HG02885 (cell line): ENCODE results near the gene C6orf136.
"Not testable (repeated sequence)": the region's sequence is repeated elsewhere in the genome, so short reads cannot be mapped to it uniquely, and the experiment has no call there.

Experiments used
- ATAC-seq: cut with Tn5 transposase; IDR thresholded peaks from one replicate; pipeline ENCODE4 v1.9.1; 2021; ENCODE audit warnings: mild to moderate bottlenecking; ENCODE audit not compliant: unreplicated experiment, poor library complexity

Gene C6orf136

DNA sequence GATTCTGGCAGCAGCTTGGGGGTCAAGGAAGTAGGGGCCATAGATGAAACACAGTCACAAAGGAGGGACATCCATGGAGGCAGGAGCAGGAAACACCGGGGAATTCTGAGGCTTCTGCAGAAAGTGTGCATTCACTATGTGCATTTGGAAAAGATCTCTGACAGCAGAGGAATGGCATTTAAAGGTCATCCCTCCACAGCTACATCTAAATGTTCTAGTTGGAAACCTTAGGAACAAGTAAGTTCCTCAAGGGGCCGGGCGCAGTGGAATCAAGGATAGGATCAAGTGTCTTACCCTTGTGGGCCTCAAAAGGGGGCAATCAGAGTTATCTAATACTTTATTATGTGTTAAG, 8.8 kb downstream of the C6orf136 start:
- no peak for ATAC-seq

DNA sequence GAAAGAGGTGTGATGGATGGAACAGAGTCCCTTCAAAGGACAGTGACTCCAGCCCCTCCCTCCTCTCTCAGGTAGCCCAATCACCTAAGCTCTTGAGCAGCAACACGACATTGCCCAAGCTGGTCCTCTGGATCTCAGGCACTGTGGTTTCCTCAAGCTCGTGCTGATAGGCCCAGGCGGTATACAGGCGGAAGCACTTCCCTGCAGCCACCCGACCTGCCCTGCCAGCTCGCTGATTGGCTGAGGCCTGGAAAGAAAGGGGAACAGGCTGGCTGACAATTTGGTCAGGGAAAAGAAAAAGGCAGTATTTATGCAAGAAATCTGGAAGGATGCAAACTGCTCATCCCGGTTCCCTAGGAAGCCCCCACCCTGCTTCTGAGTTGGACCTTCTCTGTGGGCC, 9.6 kb downstream of the C6orf136 start:
- no peak for ATAC-seq

DNA sequence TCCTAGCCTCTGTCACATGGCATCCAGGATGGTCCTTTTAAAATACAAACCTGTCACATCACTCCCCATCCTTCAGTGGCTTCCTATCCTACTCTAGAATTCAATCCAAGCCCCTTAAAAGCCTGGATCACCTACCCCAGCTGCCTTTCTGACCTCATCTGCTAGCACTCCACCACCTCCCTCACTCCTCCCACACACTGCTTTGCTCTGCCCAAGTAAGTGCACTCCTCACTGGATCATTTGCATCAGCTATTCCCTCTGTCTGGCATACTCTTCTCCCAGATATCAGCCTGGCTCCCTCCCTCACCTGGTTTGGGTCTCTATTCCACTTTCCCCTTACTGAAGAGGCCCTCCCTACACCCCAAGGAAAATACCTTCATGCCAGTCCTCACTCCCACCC, 10.5 kb downstream of the C6orf136 start:
- no peak for ATAC-seq

DNA sequence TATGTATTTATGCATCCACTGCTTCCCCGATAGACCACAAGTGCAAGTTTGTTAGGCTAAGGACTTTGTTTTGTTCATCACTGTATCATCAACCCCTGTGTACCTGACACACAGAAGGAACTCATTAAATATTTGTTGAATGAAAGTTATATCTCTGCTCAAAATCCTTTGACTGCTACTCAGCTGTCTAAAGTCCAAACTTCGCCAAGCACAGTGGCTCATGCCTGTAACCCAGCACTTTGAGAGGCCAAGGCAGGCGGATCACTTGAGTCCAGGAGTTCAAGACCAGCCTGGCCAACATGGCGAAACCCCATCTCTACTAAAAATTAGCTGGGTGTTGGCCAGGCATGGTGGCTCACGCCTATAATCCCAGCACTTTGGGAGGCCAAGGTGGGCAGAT, 11.0 kb downstream of the C6orf136 start:
- not testable (repeated sequence) for ATAC-seq

DNA sequence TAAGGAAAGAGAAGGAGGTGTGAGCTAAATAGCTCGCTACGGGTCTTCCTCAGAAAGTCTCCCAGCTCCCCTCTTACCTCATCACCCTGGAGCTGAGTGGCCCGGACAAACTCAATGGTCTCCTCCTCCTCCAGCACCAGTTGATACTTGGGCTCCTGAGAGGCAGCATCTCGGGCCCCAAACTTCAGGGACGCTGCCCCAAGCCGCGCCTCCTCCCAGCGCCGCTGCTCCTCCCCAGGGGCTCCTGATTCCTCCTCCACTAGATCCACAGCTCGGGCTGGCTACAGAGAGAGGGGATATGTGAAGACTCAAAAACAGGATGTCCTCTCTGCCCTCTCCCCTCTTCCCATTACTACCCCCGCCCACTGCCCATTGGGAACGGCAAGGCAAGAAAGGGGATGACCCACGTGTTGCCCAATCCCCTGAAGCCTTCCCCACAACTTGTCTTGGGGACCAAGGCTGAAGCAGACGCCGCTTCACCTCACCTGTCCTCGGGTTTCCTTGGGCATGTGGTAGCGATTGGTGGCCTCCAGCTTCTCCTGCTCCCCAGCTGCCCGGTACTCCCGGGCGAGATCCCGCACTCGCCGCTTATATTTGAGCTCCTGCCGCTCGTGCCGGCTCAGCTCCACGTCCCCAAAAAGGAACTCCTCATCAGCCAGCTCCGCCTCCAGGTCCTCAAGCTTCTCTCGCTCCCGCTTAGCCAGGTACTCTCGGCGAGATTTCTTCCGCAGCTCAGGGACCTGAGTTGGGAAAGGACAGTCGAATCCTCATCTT, 18.2 kb downstream of the C6orf136 start:
- no peak for ATAC-seq

DNA sequence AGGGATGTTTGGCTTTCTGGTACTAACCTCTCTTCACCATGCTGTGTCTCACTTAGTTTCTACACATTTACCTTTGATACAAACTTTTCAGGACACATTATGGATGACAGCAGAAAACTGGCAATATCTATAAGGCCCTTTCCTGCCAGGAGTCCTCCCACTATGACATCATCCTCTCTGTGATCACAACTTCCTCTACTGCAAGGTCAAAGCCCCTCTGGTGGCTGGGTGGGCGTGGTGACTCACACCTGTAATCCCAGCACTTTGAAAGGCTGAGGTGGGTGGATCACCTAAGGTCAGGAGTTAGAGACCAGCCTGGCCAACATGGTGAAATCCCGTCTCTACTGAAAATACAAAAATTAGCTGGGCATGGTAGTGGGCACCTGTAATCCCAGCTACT, 19.4 kb downstream of the C6orf136 start:
- ATAC-seq, result not testable (repeated sequence)

DNA sequence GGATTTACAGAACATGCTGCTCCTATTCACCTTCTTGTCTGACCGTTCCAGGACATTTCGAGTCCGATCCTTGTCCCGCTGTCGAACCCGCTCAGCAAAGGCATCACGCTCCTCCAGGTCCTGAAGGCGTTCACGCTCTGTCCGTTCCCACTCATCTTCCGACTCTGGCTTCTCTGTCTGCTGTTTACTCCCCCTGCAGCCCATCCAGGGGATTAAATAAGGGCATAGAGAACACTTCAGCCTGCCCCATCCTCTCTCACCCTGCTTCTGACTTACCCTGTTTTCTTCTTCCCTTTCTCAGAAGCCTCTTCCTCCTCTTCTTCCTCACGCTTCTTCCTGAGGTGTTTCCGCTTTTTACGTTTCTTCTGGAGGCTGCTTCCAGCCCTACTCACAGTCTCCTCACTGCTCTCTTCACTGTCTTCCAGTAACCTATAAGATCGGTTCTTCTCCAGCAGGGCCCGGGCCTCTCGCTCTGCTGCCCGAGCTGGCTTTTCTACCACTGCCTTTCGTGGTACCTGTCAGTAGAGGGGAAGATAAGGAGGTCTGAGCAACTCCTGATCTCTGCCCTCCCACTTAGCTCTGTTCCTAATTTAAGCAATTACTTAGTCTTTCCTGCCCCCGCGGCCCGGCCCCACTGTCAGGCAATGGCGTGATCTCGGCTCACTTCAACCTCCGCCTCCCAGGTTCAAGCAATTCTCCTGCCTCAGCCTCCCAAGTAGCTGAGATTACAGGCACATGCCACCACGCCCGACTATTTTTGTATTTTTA, 24.0 kb downstream of the C6orf136 start:
- no peak for ATAC-seq

DNA sequence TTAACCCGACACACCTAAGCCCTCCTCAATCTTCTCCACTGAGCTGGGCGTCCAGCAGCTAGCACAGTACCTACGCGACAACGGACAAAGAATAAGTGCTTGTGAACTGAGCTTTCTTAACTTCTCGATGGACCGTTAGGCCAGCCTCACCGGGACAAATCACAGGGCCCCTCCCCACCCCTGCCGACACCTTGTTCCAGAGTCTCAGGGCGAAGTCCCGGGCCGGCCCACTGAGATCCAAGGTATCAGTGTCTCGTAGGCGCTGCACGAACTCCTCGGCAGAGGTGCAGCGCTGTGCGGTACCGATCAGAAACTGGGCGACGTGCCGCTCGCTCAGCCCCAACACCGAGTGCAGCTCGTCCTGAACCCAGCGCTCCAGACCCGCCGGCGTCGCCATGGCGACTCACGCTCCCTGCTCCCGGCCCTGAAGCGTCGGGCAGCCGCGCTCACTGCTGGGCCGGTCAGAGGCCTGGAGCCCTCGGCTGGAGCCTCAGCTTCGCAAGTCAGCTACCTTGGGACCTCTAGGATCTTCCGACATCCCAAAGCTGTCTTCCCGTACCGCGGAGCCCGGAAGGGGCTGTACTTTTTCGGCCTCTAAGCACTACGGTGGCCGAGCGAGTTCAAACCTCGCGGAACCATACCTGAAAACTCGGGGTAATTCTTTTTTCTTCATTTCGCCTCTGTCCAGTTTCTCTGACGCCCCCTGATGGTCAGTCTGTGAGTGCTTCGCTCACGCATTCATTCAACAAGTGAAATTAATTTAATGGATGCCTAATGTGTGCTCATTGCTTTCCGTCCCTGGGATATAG, 25.7 kb downstream of the C6orf136 start, which contains the start of gene DHX16:
DHX16 (minus strand) TSS at position 562 of the 809 bp plus-strand sequence; CDS start at position 397, 165 bp downstream.
- ATAC-seq, result peak; percentile 80

DNA sequence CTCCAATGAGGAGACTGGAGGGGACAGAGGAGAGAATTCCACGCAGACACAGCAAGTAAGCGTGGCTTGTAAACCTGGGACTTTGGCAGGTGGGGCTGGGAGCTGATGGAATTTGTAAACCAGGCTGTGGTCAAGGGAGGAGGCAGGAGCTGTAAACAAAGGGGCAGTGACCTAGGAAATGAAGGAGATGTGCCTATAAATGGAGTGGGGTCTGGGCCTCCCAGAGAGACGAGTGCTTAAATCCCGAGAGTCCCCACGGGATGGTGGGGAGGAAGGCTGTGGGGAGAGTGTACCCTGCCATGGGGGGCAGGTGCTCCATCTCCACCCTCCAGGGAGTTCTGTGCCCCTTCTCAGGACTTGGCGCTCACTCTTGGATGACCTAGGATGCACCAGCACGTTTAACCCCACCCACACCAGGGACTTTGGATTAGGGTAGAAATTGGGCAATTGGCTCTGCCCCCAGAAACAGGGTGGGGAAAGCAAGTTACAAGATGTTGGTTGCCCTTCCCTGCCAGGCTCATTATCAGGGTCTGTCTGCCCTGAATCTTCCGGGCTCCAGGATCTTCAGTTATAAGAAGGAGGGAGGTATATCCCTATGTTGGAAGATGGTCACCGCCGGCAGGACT, 29.8 kb downstream of the C6orf136 start:
- no peak for ATAC-seq

DNA sequence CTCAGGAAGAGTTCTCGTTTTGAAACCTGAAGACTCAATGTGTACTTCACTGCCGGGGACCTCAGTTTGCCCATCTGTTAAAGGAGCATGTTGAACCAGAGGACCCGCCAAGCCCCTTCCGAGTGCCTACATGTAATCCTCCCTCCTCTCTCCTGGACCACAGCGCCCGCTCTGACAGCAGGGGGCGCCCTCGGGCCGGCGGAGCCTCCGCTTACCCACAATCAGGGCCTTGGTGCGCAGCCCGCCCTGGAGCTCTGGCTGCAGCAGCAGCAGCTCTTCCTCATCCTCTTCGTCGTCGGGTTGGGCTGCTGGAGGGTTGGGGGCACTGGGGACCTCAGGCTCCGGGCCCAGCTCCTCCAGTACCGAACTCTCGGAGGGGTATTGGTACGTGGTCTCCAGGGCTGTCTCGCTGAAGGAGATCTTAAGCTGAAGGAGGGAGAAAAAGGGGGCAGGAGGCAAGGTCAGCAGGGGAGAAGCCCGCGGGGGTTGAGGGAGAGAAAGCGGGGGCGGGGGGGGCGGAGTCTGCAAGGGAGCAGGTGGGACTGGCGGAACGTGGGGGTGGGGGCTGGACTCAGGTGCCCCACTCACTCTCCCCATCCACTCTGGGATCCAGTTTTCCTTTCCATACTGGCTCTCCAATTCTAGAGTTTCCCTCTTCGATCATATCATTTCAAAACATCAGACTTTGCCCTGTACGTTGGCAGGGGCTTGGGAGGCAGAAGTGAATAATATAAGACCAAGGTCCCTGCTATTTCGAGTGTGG, 32.2 kb downstream of the C6orf136 start:
- ATAC-seq, result peak; percentile 65

DNA sequence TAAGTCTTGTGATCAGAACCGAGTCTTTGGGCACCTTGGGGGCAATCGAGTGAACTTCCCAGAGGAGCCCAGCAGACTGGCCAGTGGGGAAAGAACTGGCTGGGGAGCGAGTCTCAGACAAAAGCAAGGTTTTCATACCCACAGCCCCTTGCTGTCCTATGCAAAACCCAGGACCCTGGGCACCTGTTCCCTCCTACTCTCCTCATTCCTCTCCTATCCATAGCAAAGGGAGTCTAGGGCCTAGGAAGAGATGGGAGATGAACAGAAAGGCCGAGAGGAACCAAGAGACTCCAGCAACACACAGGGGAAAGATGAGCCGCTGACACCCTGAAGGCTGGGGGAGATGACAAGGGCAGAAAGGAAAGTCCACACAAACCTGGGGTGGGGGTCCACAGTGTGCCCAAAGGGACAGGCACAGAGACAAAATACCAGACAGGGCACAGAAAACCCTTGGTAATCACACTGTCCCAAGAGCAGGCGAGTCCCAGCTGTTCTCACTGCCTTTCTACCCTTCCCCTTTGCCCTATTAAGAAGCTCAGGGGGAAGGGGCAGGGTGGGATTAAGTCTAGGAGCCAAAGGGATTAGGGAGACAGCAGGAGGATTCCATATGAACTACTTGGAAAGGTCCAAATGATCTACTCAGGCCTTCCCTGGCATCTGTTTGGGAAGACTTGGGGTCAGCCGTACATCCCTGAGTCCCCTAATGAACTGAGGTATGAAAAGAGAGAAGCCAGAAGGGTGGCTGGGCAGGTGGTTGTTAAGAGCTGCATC, 33.0 kb downstream of the C6orf136 start:
- ATAC-seq, result no peak

DNA sequence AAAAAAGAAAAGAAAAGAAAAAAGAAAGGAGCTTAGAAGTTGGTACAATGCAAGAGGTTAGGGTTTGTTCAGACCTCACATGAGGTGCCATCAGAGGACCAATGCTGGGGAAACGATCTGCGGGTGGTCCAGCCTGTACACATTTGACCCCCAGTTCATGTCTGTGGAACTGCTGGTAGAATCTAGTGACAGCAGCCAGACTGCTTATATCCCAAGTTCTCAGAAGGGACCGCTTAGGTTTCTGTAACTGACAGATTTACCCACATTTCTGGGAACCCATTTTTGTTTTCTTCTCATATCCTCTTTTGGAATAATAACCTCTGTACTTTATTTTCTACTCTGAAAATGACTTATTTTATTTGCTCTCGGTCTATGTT, 34.8 kb downstream of the C6orf136 start:
- no peak for ATAC-seq

DNA sequence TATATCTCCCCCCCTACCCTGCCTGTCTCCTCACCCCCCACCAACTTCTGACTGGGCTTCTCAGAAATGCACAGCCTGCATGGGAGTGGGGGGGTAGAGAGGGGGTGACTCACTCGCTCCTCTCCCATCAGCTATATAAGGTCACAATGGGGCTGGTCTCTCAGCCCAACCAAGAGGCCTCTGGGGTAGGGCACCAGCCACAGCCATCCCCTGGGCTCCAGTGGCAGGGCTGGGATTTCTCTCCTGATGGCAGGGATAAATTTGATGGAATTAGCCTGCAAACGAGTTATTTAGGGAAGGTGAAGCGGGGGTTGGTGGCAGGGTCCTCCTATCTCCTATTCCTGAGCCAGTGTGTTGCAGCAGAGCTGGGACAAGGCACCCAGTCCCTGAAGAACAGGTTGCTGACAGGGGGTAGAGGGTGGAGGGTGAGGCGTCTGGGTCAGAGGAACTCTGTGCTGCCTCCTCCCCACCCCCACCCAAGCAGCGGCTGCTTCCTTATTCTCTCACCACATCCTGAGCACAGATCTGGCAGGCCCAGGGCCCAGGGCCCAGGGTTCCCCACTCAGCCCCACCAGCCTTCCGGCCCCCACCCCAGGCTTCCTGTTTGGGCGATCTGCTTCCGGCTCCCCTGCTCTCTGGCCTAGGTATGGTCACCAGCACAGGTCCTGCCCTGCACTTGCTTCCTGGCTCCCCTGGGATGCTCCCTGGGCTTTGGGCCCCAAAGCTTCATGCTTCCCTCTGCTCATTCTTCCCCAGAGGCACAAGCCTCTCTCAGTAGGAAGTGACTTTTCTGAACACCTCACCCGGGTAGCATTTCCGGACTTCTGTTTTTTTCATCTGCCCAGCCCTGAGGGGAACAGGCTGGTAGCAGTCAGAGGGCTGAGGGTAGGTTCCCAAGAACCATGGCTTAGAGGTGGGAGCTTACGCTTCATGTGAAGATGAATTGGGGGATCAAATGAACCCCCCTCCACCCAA, 35.5 kb downstream of the C6orf136 start:
- peak; percentile 48 for ATAC-seq

DNA sequence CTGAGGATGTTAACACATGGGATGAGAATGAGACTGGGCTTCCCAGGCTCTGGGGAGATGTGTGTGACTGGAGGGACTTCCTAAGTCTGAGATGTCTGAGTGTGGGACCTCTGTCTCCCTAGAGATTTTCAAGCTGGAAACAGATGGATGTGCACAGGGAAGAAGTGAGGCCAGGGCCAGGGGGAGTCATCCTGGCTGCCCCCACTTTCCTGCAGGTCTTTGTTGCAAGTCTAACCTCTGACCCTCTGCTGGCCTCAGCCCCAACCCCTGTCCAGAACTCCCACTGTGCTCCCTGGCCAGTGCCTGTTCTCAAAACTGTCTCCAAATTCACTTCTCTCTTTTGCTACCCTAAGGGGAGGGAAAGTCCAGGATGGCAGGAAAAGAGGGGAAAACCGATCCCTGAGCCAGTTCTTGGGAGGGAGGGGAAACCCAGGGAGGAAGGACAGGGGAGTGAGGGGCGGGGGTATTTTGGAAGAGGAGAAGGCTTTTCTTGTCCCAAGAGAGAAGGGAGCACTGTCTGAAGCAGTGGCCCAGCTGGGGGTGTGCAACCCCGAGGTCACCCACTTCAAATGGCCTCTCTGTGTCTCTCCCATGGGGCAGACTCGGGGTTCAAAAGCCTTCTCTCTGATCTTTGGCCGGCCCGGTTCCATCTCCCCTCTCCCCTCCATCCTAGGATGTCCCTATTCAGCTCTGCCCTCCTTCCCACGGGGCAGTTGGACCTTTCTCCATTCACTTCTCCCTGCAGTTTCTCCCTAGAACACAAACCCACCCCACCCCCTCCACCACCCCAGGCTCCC, 36.4 kb downstream of the C6orf136 start:
- ATAC-seq, result no peak

DNA sequence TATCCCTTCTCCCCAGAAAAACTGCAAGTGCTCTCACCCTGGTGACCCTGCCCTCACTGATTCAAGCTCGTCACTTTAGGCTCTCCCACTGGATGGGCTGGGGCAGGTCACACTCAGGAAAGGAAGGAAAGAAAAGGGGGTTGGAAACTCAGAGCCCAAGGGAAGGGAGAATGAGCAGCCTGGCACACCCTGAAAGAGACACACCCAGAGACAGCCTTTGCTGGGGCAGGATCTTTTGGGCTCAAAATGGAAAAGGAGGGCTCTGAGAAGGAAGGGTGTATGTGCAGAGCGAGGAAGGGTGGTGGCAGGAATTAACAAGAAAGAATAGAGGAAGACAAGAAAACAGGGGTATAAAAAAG, 37.0 kb downstream of the C6orf136 start:
- no peak for ATAC-seq

DNA sequence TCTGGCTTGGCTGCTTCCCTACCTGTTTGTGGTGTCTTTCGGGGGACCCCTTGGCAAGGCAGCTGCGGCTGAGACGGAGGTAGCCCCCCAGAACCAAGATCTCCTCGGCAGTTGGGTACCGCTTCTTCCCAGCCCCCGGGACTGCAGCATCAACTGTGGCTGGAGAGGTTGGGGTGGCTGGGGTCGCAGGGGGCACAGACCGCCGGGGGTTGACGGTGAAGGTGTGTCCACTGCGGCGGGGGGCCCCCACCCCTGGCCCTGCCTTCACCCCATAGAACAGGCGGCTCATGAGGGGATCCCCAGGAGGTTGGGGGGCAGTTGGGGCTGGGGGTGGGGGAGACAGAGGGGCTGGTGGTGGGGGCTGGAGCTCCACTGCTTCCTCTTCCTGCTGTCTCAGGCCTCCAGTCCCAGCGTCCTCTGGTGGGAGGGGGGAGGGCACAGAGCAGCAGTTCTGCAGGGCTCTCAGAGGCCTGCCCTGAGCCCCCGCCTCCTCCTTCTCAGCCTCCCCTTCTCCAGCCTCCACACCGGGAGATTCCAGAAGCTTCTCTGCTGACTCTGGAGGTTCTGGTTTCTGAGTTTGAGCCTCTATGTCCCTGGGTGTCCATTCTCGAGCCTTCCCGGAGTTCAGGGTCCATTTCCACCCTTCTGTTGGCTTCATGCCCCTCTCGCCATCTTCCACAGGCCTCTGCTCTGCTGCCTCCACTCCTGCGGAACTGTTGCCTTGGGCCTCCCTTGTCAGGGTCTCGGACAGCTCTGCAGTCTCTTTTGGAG, 37.6 kb downstream of the C6orf136 start:
- no peak for ATAC-seq
